Coronary artery (tissue), 2 donors: Measurements from ENCODE around the gene CDIPT.

Source experiments
- DNase-seq: peaks from one replicate; pipeline ENCODE4 v3.0.0-alpha.2; 2017; ENCODE audit warnings: low spot score
- H3K27ac ChIP-seq, 2 donors: fragments of 200-600 bp; sonication (generic); one replicate each; pipeline ENCODE4 v1.5.1; 2016 to 2019
- H3K4me3 ChIP-seq: fragments of 200-600 bp; sonication (generic); 2 replicates; pipeline ENCODE4 v1.5.1; 2016; ENCODE audit warnings: mild to moderate bottlenecking, moderate library complexity
- CTCF ChIP-seq: fragments of 200-600 bp; sonication (generic); IDR thresholded peaks from one replicate; pipeline ENCODE4 v1.5.1; 2019; ENCODE audit warnings: antibody characterized with exemption

CDIPT gene

GRCh38 chr16:29820271-29820701, 42.7 kb downstream of the CDIPT start, which contains the start of gene MVP:
TSS of gene MVP (plus strand) at chr16:29820462. CDS start at chr16:29830550, 10,088 bp downstream.
- Histone ChIP-seq H3K27ac (peak within 1 kb of the TSS; percentile 75 to 87), H3K4me3 (peak within 1 kb of the TSS; percentile 81)
- peak; percentile 82 for DNase-seq
- TF ChIP-seq CTCF = no peak

- no peak overlapping the region for H3K27ac ChIP-seq
- TF ChIP-seq CTCF = no peak
- peak; percentile 74 for DNase-seq
- peak overlapping the region; percentile 81 for H3K4me3 ChIP-seq
Observed at GRCh38 chr16:29819506-29819905, 43.5 kb downstream of the CDIPT start.

GRCh38 chr16:29818082-29818481, 44.9 kb downstream of the CDIPT start:
- TF ChIP-seq CTCF = no peak
- DNase-seq = peak; percentile 64
- no peak overlapping the region for H3K4me3 ChIP-seq
- H3K27ac ChIP-seq = no peak overlapping the region

- H3K4me3 ChIP-seq = peak overlapping the region; percentile 88
- peak; percentile 85 for DNase-seq
- H3K27ac ChIP-seq = peak overlapping the region; percentile 95 to 98
- no peak for TF ChIP-seq CTCF
Observed at GRCh38 chr16:29816694-29817441, 46.2 kb downstream of the CDIPT start.

GRCh38 chr16:29815793-29816693, 47.0 kb downstream of the CDIPT start, which contains the start of gene PAGR1:
TSS of gene PAGR1 (plus strand) at chr16:29816152. CDS start at chr16:29816526, 374 bp downstream.
- DNase-seq = peak; percentile 100
- H3K4me3 ChIP-seq = peak within 1 kb of the TSS; percentile 88
- peak; percentile 92 for TF ChIP-seq CTCF
- H3K27ac ChIP-seq = peak within 1 kb of the TSS; percentile 95 to 98

- DNase-seq = peak; percentile 83
- no peak for TF ChIP-seq CTCF
- Histone ChIP-seq H3K27ac (peak overlapping the region; percentile 95 to 98), H3K4me3 (peak overlapping the region; percentile 78)
Observed at GRCh38 chr16:29815032-29815721, 47.8 kb downstream of the CDIPT start.
